ENCODE results near the gene ITGB5. TPM values are rescaled to one million over a fixed set of nuclear protein-coding genes. Genes with fewer than 3 reads are reported as not detected.

The ITGB5 gene
- total RNA-seq, 1 donor from 2014 or later = 46.0 TPM

DNA sequence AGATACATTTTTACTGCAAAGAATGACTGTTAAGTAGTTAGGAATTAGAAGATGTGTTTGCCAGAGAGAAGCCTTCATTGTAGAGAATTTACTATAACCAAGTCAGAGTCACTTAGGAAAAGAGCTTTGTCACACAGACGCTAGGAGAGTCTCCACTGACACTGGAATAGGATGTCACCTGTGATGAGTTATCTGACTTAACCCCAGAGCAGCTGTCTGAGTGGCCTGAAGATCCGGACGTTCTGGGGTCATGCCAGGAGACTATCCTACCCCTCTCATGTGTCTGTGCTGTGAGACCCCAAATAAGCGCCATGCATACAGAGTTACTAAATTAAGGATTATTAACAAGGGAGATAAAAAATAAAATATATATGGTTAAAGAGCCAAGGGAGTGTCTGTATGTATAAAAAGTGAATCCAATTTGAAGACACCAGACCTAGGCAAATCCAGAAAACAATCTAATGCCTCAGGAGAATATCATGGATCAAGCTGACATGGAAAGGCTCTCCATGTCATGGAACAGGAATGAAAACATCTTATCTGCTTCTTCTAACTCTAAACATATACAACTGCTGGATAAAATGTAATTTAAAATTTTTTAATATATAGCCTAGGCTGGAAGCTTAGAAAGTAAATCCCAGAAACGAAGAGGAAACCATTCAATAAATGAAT, 43.5 kb downstream of the ITGB5 start:
- TF ChIP-seq, protein P1, sequence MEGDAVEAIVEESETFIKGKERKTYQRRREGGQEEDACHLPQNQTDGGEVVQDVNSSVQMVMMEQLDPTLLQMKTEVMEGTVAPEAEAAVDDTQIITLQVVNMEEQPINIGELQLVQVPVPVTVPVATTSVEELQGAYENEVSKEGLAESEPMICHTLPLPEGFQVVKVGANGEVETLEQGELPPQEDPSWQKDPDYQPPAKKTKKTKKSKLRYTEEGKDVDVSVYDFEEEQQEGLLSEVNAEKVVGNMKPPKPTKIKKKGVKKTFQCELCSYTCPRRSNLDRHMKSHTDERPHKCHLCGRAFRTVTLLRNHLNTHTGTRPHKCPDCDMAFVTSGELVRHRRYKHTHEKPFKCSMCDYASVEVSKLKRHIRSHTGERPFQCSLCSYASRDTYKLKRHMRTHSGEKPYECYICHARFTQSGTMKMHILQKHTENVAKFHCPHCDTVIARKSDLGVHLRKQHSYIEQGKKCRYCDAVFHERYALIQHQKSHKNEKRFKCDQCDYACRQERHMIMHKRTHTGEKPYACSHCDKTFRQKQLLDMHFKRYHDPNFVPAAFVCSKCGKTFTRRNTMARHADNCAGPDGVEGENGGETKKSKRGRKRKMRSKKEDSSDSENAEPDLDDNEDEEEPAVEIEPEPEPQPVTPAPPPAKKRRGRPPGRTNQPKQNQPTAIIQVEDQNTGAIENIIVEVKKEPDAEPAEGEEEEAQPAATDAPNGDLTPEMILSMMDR (conservative IDR thresholded peaks at IDR 0.05) = no peak
- Mint-ChIP-seq H3K36me3 (peaks cover 30% of the 10 kb centered on the region), H3K9me3 (no peaks in the 10 kb centered on the region), H3K27me3 (no peaks in the 10 kb centered on the region), H3K27ac (no peak overlapping the region), H3K4me1 (ENCODE audit: unreplicated experiment) (peaks cover 5% of the 10 kb centered on the region), H3K4me3 (no peak overlapping the region)
- DNase-seq (ENCODE audit: extremely low spot score, unreplicated experiment) = no peak

DNA sequence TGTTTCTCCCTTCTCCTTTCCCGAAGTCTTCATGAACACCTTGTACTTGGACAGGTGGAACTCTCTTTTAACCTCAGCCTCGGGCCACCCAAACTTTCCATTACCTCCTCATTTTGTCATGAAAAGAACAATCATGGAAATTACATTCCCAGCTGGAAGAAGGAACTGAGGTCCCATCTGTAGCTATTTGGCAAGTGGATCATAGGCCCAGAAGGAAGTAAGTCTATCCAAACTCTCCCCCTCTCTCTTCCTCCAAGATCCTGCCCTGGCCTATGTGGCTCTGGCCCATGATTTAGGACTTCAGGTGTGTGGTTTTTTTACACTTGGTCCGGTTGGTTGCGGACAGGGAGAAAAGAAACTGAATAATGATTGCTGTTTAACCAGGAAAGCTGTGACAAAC, 44.1 kb downstream of the ITGB5 start:
- H3K27ac Mint-ChIP-seq = no peak overlapping the region
- H3K36me3 Mint-ChIP-seq = peaks cover 33% of the 10 kb centered on the region
- TF ChIP-seq, protein P1 (conservative IDR thresholded peaks at IDR 0.05) = no peak

DNA sequence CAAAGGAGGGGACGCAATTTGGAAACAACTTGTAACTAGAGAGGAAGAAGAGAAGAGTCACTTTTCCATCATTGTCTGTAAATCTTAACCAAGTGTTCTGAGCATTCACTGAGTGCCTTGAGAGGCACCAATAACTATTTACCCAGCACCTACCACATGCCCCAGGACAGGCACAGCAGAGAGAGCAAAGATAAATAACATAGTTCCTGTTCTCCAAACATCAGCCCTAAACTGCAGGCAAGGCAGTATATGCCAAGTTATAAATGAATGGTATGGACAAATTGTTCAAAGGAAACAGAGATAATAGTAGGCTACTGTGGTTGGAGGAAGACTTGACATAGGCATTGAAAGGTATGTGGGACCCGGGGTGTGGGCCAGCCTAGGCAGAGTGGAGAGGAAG, 45.6 kb downstream of the ITGB5 start:
- H3K36me3 Mint-ChIP-seq = peaks cover 26% of the 10 kb centered on the region
- no peak for DNase-seq (ENCODE audit: extremely low spot score, unreplicated experiment)
- no peaks in the 10 kb centered on the region for H3K27me3 Mint-ChIP-seq
- H3K4me3 Mint-ChIP-seq = no peak overlapping the region
- peaks cover 22% of the 10 kb centered on the region for H3K4me1 Mint-ChIP-seq (ENCODE audit: unreplicated experiment)
- H3K9me3 Mint-ChIP-seq = no peaks in the 10 kb centered on the region
- TF ChIP-seq, protein P1 (conservative IDR thresholded peaks at IDR 0.05) = no peak
- no peak overlapping the region for H3K27ac Mint-ChIP-seq

More for the DNA sequence above, 44.1 kb downstream of the ITGB5 start:
- Mint-ChIP-seq H3K4me3 (no peak overlapping the region), H3K27me3 (no peaks in the 10 kb centered on the region), H3K4me1 (ENCODE audit: unreplicated experiment) (peaks cover 8% of the 10 kb centered on the region), H3K9me3 (no peaks in the 10 kb centered on the region)
- DNase-seq (ENCODE audit: extremely low spot score, unreplicated experiment) = no peak

DNA sequence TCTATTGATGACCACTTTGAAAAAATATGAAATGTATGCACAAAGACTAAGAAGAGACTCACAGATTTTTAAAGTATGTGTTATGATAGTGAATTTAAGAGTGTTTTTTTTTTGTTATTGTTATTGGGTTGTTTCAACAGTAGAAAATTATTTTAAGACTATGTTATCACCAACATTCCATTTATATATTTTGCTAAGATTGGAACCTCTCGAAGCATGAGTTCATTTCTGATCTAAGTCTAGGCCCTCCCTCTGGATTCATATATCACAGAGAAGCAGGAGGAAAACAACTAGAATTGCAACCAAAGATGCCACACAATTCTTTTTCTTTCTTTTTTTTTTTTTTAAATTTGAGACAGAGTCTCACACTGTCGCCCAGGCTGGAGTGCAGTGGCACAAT, 46.8 kb downstream of the ITGB5 start:
- Mint-ChIP-seq H3K36me3 (peaks cover 19% of the 10 kb centered on the region), H3K4me1 (ENCODE audit: unreplicated experiment) (peaks cover 24% of the 10 kb centered on the region), H3K27me3 (no peaks in the 10 kb centered on the region), H3K27ac (no peak overlapping the region), H3K9me3 (no peaks in the 10 kb centered on the region), H3K4me3 (no peak overlapping the region)
- TF ChIP-seq, protein P1 (conservative IDR thresholded peaks at IDR 0.05) = no peak
- DNase-seq (ENCODE audit: extremely low spot score, unreplicated experiment) = no peak

DNA sequence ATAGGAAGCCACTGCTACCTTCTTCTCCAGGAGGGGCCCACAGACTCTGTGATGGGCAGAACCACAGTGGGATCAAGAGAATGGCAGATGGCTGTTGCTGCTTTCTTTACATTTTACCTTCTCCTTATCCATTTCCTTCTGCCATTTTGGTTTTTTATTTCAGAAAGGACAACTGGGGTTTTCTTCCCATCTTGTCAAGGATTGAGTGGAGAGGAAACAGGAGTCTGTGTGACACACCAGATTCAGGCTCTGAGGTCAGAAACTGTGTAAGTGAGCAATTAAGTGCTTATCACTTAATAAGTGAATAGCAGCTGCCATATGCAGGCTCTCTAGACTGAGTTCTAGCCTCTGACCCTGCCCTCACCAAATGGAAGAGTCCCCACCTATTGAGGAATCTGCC, 47.3 kb downstream of the ITGB5 start:
- TF ChIP-seq, protein P1 (conservative IDR thresholded peaks at IDR 0.05) = no peak
- Mint-ChIP-seq H3K27me3 (no peaks in the 10 kb centered on the region), H3K4me3 (no peak overlapping the region), H3K27ac (no peak overlapping the region), H3K36me3 (peaks cover 22% of the 10 kb centered on the region), H3K9me3 (no peaks in the 10 kb centered on the region), H3K4me1 (ENCODE audit: unreplicated experiment) (peaks cover 27% of the 10 kb centered on the region)
- no peak for DNase-seq (ENCODE audit: extremely low spot score, unreplicated experiment)
